Embryonic facial prominence (tissue), 1 donor: Measurements from ENCODE around the gene APCDD1L.
"Not testable (repeated sequence)": the region's sequence is repeated elsewhere in the genome, so short reads cannot be mapped to it uniquely, and the experiment has no call there.

Experiments used
- DNase-seq: peaks from one replicate; pipeline ENCODE4 v3.0.0-alpha.2; 2016; ENCODE audit errors: extremely low spot score

APCDD1L gene

DNA sequence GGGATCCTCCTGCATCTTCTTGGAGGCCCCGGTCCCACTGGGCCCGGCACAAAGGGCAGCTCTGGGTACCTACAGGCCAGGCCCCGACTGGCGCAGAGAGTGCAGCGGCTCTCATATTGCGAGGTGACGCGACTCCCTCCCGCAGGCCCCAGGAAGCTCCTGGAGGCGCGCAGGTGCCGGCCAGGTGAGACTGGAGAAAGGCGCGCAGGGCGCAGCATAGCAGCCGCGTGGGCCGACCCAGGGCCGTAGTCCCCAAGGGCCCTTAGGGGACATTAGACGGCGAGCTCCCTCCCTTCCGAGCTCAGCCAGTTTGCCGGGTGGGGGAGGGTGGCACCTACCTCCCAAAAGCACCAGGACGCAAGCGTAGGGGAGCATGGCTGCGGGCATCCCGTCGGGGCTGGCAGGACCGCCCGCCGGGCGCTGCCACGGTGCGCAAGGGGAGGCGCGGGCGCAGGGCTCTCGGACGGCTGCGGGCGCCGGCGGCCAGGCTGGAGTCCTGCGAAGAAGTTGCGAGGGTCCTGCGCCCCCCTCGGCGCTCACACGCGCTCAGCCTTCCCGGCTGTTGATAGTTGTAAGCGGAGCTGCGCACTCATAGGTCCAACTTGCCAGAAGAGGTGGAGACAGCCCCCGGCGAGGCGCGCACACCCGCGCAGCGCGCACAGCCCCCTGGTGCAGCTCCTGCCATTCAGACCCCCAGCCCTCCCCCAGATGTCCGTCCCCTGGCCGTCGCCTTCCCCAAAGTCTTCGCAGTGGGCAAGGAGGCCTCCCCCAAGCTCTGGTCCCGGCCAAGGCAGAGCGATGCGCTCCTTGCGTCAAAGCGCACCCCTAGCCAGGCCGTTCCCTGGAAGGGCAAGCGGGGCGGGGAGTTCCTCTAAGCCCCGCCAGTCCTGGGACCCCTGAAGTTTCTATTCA, 622 bp downstream of the APCDD1L start:
- DNase-seq, result no peak

DNA sequence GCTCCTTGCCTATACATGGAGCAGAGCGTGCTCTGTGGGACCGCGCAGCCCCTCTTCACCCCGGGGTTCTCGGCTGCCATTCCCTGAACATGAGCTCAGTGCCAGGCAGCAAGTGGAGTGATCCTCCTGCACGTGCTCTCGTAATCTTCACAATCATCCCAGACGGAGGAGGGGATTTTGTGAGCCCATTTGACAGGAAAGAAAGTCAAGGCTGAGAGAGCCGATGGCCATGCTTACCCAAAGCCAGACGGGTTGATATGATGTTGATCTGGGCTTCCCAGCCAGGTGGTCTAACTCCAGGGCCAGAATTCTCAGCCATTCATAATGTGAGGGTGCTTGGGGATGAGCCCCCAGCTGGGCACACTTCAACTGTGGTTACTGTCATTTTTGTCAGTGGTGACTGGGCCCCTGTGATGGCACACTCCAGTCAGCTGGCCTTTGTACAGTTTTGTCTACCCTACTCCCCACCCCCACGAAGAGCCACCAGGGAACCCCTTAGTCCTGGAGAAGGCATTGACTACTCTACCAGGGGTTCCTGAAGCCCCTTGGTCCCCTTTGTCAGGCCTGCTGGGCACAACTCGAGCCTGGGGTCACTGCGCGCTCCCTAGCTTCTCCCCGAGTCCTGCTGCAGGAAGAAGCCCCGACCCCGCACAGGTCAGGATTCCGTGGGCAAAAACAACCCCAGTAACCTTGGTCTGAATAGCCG, 1.5 kb downstream of the APCDD1L start:
- DNase-seq, result no peak

- DNase-seq, result no peak
These were observed 2.2 kb downstream of the APCDD1L start for GRCh38 chr20:58512808-58513552.

DNA sequence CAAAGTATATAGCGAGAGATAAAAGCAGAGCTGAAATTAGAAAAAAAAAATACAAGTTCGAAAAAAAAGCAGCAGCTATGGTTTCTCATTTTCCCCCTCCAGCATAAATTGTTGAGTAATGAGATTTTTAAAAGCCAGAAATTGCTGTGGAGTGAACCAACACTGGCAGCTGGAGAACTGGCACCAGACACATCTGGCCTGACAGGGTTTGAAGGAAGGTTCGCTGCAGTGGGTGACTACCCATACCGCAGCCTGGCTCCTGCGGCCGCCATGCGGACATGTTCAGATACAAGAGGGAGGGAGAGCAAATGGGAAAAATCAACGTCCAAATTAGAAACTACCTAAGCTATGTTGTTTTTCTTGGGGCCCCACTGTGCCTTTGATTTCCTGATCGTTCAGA, 3.3 kb downstream of the APCDD1L start:
- no peak for DNase-seq

DNA sequence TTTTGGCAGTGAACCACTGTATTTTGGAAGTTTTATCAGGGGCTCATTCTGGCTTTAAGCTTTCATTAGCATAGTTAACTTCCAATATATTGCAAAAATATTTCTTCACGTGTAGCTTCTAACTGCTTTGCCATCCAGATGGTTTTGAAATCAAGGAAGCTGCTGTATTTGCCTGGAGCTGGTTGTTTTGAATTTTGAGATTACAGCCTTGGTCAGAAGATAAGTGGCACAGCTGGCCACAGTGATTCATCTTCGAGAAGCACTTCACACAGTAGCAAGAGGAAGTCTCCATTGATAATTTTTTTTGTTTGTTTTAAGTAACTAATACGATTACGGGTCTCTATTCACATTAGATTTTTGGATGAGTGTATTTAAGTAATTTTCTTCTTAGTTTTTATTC, 3.8 kb downstream of the APCDD1L start:
- no peak for DNase-seq

DNA sequence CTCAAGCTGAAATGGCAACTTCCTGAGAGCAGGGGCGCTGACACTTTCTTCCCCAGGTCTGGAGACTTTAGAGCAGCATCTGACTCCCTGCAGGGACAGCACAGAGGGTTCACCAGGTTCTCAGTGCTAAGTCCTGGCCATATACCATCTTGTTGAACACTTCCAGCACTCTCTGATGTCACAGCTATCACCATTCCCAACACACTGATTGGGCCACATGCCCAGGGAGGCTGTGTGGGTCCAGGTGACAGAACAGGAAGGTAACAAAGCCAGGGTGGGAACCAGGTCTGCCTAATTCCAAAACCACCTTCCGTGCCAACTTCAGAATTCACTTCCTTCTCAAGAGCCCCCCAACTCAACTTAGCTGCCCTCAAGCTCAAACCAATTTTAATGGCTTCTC, 4.3 kb downstream of the APCDD1L start:
- no peak for DNase-seq

GRCh38 chr20:58508762-58509395, 6.3 kb downstream of the APCDD1L start:
- DNase-seq, result no peak

- not testable (repeated sequence) for DNase-seq
These were observed 8.2 kb downstream of the APCDD1L start for GRCh38 chr20:58506999-58507398.

- no peak for DNase-seq
These were observed 10.6 kb downstream of the APCDD1L start for GRCh38 chr20:58504566-58504965.

GRCh38 chr20:58503668-58504067, 11.5 kb downstream of the APCDD1L start:
- no peak for DNase-seq

DNA sequence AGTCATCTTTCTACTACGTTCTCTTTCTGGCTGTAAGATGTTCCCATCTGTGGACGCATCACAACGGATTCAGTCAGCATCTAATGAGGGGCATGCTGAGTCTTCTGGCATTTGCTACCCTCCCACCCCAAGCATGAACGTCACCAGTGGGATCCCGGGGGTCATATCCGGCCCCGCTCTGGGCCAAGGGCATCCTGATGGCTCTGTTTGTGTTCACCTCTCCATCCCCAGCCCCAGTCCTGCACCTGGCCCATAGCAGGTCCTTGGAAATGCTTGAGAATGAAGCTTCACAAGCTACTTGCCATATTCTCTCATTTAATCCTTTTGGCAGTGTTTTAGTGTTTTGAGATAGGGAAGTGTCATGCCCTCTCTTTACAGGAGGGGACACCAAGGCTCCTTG, 14.9 kb downstream of the APCDD1L start:
- no peak for DNase-seq

- DNase-seq, result no peak
These were observed 16.6 kb downstream of the APCDD1L start for GRCh38 chr20:58498470-58499068.

DNA sequence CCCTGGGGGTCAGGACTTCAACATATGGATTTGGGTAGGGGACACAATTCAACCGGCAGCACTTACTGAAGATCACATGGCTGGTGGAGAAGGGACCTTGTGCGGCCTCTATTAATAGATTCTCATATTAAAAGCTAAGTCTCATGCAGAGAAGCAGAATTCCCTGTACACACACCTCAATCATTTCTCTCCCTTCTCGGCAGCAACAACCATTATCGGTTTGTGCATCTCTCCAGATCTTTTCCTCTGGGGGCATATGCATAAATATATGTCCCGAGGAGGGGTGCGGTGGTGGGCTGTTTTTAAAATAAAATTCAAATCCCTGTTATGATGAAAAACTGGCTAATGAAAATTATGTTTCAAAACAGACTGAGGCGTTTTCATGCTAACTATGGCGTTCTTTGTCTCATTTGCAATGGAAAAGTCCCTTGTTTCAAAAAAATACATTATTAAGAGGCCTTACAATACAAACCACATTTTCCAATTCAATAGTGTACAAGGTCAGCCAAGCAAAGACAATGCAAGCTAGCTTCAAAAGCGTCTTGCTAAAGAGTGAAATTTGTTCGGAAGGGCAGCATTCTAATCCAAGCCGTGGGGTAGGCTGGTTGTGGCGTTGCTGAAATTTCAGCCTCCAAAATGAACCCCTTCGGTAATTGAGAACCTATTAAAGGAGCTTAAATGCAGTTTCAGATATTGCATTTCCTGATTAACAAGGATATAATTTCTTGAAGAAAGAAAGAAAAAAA, 17.3 kb downstream of the APCDD1L start:
- DNase-seq, result no peak

- no peak for DNase-seq
These were observed 18.0 kb downstream of the APCDD1L start for GRCh38 chr20:58497076-58497641.

DNA sequence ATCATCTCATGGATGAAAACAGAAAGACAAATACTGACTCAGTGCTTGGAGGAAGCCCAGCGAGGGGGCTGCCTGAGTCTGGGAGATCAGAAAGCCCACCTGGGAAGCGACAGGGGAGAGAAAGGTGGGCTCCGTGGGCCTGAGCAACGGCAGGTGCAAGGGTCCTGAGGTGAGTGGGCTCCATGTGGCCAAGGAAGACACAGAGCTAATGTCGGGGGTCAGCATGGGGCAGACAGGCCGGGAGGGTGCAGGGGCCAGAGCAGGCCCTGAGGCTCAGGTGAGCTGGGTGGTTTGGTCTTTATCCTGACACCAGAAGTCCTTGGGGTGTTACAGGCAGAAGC, 18.8 kb downstream of the APCDD1L start:
- no peak for DNase-seq

DNA sequence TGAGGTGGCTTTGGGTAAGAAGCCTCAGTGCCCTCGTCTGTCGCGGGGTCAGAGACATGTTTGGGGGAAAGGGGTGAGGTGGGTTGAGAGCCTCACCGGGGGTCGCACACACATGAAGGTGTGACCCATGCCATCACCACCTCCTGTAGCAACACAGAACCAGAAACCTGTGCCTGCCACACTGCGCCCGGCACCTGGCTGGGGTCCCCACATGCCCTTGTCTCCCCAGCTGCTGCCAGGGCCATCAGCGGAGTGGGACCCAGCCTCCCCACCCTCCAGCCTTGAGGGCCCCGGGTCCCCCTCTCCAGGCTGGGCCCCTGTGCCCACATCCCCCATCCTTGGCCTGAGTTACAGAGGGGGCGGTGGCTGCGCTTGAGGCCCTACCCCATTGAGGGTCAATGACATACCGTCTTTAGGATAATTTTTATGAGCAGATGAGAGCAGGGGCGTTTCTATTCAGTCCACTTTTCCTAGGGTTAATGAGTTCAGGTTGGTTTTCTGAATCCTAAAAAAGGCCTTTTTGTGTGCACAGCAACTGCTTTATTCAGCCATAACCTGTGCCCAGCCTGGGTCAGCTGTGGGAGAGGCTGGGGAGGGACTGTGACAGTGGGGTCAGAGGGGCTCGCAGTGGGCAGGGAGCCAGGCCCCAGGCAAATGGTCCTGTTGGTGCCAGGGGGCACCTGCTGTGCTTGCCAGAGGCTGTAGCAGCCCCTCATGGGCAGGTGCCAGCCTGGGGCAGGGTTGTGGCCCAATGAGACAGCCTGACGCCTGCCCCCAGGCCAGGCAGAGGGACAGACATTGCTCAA, 19.4 kb downstream of the APCDD1L start:
- DNase-seq, result no peak

GRCh38 chr20:58494923-58495622, 20.1 kb downstream of the APCDD1L start:
- no peak for DNase-seq

DNA sequence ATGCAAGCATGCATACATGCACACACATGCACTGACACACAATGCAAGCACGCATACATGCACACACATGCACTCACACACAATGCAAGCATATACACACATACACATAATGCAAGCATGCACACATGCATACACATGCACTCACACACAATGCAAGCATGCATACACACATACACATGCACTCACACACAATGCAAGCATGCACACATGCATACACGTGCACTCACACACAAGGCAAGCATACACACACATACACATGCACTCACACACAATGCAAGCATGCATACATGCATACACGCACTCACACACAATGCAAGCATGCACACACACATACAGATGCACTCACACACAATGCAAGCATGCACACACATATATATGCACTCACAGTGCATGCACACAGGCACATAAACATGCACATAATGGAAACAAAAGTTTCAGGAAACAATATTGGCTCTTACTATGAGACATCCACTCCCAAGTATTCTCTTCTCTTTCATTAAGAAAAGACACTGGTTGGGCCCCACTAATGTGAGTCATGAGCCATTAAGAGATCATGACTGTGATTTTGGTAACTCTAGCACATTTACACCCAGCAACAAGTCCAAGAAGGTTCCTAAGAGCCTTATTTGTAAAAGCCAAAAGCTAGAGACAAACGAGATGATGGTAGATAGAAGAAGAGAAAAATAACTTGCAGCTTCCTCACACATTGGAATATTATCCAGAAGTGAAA, 22.2 kb downstream of the APCDD1L start:
- no peak for DNase-seq
